GM23338 (cell line): ENCODE measurements around the gene TMEM63C. TPM values are rescaled to one million over a fixed set of nuclear protein-coding genes. Genes with fewer than 3 reads are reported as not detected.

Experiments used
- ATAC-seq: fragments of 200-7000 bp; cut with Tn5 transposase; 3 replicates; pipeline ENCODE4 v1.9.1; 2020
- DNase-seq: peaks from one replicate; pipeline ENCODE4 v3.0.0-alpha.2; 2015; ENCODE audit warnings: low spot score
- H2AFZ ChIP-seq: fragments of 200-600 bp; sonication (generic); 2 replicates; pipeline ENCODE4 v1.8.0; 2016; ENCODE audit warnings: antibody characterized with exemption, mild to moderate bottlenecking, moderate library complexity
- H3F3A ChIP-seq: fragments of 200-600 bp; sonication (generic); replicated peaks from 2 replicates; pipeline ENCODE4 v1.8.0; 2017; ENCODE audit warnings: antibody characterized with exemption, mixed run types, low read depth
- H3K27ac ChIP-seq: fragments of 200-600 bp; sonication (generic); 2 replicates; pipeline ENCODE4 v1.6.1; 2016; ENCODE audit warnings: low read depth
- H3K27me3 ChIP-seq: fragments of 200-600 bp; sonication (generic); 2 replicates; pipeline ENCODE4 v1.8.0; 2016; ENCODE audit warnings: mild to moderate bottlenecking, mixed run types, moderate library complexity; ENCODE audit not compliant: insufficient read depth
- H3K36me3 ChIP-seq: fragments of 200-600 bp; sonication (generic); 2 replicates; pipeline ENCODE4 v1.8.0; 2016; ENCODE audit warnings: mild to moderate bottlenecking; ENCODE audit not compliant: insufficient read depth
- H3K4me1 ChIP-seq: fragments of 200-600 bp; sonication (generic); 2 replicates; pipeline ENCODE4 v1.8.0; 2016; ENCODE audit warnings: mild to moderate bottlenecking, moderate library complexity; ENCODE audit not compliant: insufficient read depth
- H3K4me2 ChIP-seq: fragments of 200-600 bp; sonication (generic); 2 replicates; pipeline ENCODE4 v1.7.1; 2017; ENCODE audit warnings: mixed run types
- H3K4me3 ChIP-seq: fragments of 200-600 bp; sonication (generic); 2 replicates; pipeline ENCODE4 v1.6.1; 2016; ENCODE audit warnings: mixed run types
- H3K79me2 ChIP-seq: fragments of 200-600 bp; sonication (generic); replicated peaks from 2 replicates; pipeline ENCODE4 v1.8.0; 2017; ENCODE audit warnings: mild to moderate bottlenecking; ENCODE audit not compliant: insufficient read depth
- H3K9me2 ChIP-seq: fragments of 200-600 bp; sonication (generic); 2 replicates; pipeline ENCODE4 v1.8.0; 2017; ENCODE audit not compliant: insufficient read depth
- H4K20me1 ChIP-seq: fragments of 200-600 bp; sonication (generic); replicated peaks from 2 replicates; pipeline ENCODE4 v1.8.0; 2017; ENCODE audit warnings: mild to moderate bottlenecking; ENCODE audit not compliant: insufficient read depth
- H3K27ac Mint-ChIP-seq: 2 replicates; pipeline ENCODE4 v1.8.0; 2020; ENCODE audit warnings: inconsistent platforms, mild to moderate bottlenecking, moderate library complexity, mixed read lengths
- H3K27me3 Mint-ChIP-seq: 3 replicates; pipeline ENCODE4 v1.8.0; 2022; ENCODE audit warnings: low read depth, mild to moderate bottlenecking, moderate library complexity, mixed read lengths, inconsistent platforms; ENCODE audit not compliant: insufficient read depth, poor library complexity
- H3K36me3 Mint-ChIP-seq: 3 replicates; pipeline ENCODE4 v1.8.0; 2021; ENCODE audit warnings: low read depth, mild to moderate bottlenecking, inconsistent platforms, moderate library complexity, mixed read lengths
- H3K4me1 Mint-ChIP-seq: 3 replicates; pipeline ENCODE4 v1.8.0; 2020; ENCODE audit warnings: mild to moderate bottlenecking, inconsistent platforms, mixed read lengths
- H3K4me3 Mint-ChIP-seq: 3 replicates; pipeline ENCODE4 v1.8.0; 2021; ENCODE audit warnings: moderate library complexity, mild to moderate bottlenecking, inconsistent platforms, mixed read lengths
- H3K9me3 Mint-ChIP-seq: 3 replicates; pipeline ENCODE4 v1.8.0; 2020; ENCODE audit warnings: moderate library complexity, mild to moderate bottlenecking, inconsistent platforms, mixed read lengths
- CREB1 ChIP-seq: fragments of 250-450 bp; sonication (Bioruptor Pico); IDR thresholded peaks from 2 replicates; pipeline ENCODE4 v1.5.0; 2020; ENCODE audit warnings: low read depth, mild to moderate bottlenecking, moderate library complexity
- EZH2 ChIP-seq: fragments of 200-600 bp; sonication (generic); IDR thresholded peaks from one replicate; pipeline ENCODE4 v1.8.0; 2017; ENCODE audit warnings: antibody characterized with exemption, mild to moderate bottlenecking, low read depth; ENCODE audit not compliant: unreplicated experiment
- EZH2phosphoT487 ChIP-seq: fragments of 200-600 bp; sonication (generic); IDR thresholded peaks from one replicate; pipeline ENCODE4 v1.8.1; 2018; ENCODE audit warnings: antibody characterized with exemption; ENCODE audit not compliant: unreplicated experiment
- JUNB ChIP-seq: IDR thresholded peaks from one replicate; pipeline ENCODE4 v1.6.1; 2016; ENCODE audit warnings: antibody characterized with exemption; ENCODE audit not compliant: unreplicated experiment
- NANOG ChIP-seq: IDR thresholded peaks from 2 replicates; pipeline ENCODE4 v1.6.1; 2016; ENCODE audit warnings: antibody characterized with exemption, borderline replicate concordance
- POLR2AphosphoS5 ChIP-seq: IDR thresholded peaks from 2 replicates; pipeline ENCODE4 v1.6.1; 2016; ENCODE audit warnings: antibody characterized with exemption, low read depth
- STAT1 ChIP-seq: IDR thresholded peaks from one replicate; pipeline ENCODE4 v1.6.1; 2016; ENCODE audit warnings: antibody characterized with exemption; ENCODE audit not compliant: unreplicated experiment
- ZNF114 ChIP-seq: fragments of 250-450 bp; sonication (Bioruptor Pico); IDR thresholded peaks from 2 replicates; pipeline ENCODE4 v1.5.0; 2020; ENCODE audit warnings: mild to moderate bottlenecking, moderate library complexity
- ZNF331 ChIP-seq: fragments of 250-450 bp; sonication (Bioruptor Pico); IDR thresholded peaks from 2 replicates; pipeline ENCODE4 v1.5.0; 2020; ENCODE audit warnings: low read depth, mild to moderate bottlenecking, moderate library complexity
- polyA plus RNA-seq: library from polyadenylated mRNA; unstranded; fragments of >200 nt; fragmentation: Nextera tagmentation; extraction: Ambion mirVana; gene quantifications from 2 replicates; pipeline ENCODE4 v1.2.1, GENCODE V29; 2016
- total RNA-seq: library from RNA; depleted of rRNA; stranded (reverse); fragments of >200 nt; shearing (Covaris generic); gene quantifications from 2 replicates; pipeline ENCODE4 v1.2.3, GENCODE V29; 2014
- TF ChIP-seq, protein P1 (sequence below): IDR thresholded peaks from one replicate; pipeline ENCODE4 v1.6.1; 2018; ENCODE audit warnings: antibody characterized with exemption; ENCODE audit not compliant: unreplicated experiment
- TF ChIP-seq, protein P2 (sequence below), 2 experiments: fragments of 200-600 bp in 1 of 2; sonication (generic) in 1 of 2; conservative IDR thresholded peaks; 2 replicates each; pipeline versions ENCODE4 v1.5.1 to v1.6.1; 2016 to 2017; ENCODE audit warnings: antibody characterized with exemption in 2 of 2, low read depth in 2 of 2, mild to moderate bottlenecking in 2 of 2, moderate library complexity in 1 of 2
- TF ChIP-seq, protein P3 (sequence below): IDR thresholded peaks from 2 replicates; pipeline ENCODE4 v1.6.1; 2016; ENCODE audit warnings: antibody characterized with exemption
- TF ChIP-seq, protein P4 (sequence below): fragments of 250-450 bp; sonication (Bioruptor Pico); IDR thresholded peaks from 2 replicates; pipeline ENCODE4 v1.5.0; 2020; ENCODE audit warnings: mild to moderate bottlenecking, moderate library complexity

TMEM63C gene
- total and polyA plus RNA-seq, 2 experiments from 2014 or later: 2.1 to 6.3 TPM

DNA sequence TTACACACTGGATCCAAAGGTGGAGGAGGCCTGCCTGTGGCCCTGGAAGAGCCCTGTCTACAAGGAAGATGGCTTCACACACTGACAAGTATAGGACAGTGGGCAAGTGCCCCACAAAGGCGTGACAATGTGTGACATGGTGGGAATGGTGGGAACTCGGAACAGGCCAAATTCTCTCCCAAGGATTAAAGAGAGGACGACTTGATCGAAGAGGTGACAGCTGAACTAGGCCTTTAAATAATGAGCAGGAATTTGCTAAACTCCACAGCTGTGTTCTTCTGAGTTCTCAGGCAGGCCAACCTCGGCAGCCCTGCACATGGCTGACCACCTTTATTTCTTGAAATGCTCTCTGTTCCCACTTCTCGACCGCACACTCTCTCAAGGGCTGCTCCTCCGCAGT, 115.3 kb downstream of the TMEM63C start:
- Histone ChIP-seq H3K9me2 (no peaks in the 10 kb centered on the region), H3K36me3 (peaks cover 7% of the 10 kb centered on the region), H2AFZ (no peak overlapping the region), H4K20me1 (no peaks in the 10 kb centered on the region), H3K79me2 (no peaks in the 10 kb centered on the region), H3K4me1 (no peaks in the 10 kb centered on the region), H3K27ac (no peak overlapping the region), H3K27me3 (no peaks in the 10 kb centered on the region), H3K4me2 (no peak overlapping the region), H3F3A (no peaks in the 10 kb centered on the region; the same call in 1 of the 2 replicates), H3K4me3 (no peak overlapping the region)
- Mint-ChIP-seq H3K36me3 (peaks cover 22% of the 10 kb centered on the region), H3K9me3 (no peaks in the 10 kb centered on the region; the same call in 2 of the 3 replicates), H3K4me3 (no peak overlapping the region), H3K4me1 (peaks cover 11% of the 10 kb centered on the region), H3K27me3 (no peaks in the 10 kb centered on the region), H3K27ac (no peak overlapping the region)
- DNase-seq (no peak), ATAC-seq (no peak)
- TF ChIP-seq EZH2: no peak
- TF ChIP-seq, protein P1, sequence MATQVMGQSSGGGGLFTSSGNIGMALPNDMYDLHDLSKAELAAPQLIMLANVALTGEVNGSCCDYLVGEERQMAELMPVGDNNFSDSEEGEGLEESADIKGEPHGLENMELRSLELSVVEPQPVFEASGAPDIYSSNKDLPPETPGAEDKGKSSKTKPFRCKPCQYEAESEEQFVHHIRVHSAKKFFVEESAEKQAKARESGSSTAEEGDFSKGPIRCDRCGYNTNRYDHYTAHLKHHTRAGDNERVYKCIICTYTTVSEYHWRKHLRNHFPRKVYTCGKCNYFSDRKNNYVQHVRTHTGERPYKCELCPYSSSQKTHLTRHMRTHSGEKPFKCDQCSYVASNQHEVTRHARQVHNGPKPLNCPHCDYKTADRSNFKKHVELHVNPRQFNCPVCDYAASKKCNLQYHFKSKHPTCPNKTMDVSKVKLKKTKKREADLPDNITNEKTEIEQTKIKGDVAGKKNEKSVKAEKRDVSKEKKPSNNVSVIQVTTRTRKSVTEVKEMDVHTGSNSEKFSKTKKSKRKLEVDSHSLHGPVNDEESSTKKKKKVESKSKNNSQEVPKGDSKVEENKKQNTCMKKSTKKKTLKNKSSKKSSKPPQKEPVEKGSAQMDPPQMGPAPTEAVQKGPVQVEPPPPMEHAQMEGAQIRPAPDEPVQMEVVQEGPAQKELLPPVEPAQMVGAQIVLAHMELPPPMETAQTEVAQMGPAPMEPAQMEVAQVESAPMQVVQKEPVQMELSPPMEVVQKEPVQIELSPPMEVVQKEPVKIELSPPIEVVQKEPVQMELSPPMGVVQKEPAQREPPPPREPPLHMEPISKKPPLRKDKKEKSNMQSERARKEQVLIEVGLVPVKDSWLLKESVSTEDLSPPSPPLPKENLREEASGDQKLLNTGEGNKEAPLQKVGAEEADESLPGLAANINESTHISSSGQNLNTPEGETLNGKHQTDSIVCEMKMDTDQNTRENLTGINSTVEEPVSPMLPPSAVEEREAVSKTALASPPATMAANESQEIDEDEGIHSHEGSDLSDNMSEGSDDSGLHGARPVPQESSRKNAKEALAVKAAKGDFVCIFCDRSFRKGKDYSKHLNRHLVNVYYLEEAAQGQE: no peak
- TF ChIP-seq EZH2phosphoT487: no peak
- TF ChIP-seq CREB1 (CRISPR knock-in tag): no peak
- no peak for TF ChIP-seq JUNB
- TF ChIP-seq, protein P2, sequence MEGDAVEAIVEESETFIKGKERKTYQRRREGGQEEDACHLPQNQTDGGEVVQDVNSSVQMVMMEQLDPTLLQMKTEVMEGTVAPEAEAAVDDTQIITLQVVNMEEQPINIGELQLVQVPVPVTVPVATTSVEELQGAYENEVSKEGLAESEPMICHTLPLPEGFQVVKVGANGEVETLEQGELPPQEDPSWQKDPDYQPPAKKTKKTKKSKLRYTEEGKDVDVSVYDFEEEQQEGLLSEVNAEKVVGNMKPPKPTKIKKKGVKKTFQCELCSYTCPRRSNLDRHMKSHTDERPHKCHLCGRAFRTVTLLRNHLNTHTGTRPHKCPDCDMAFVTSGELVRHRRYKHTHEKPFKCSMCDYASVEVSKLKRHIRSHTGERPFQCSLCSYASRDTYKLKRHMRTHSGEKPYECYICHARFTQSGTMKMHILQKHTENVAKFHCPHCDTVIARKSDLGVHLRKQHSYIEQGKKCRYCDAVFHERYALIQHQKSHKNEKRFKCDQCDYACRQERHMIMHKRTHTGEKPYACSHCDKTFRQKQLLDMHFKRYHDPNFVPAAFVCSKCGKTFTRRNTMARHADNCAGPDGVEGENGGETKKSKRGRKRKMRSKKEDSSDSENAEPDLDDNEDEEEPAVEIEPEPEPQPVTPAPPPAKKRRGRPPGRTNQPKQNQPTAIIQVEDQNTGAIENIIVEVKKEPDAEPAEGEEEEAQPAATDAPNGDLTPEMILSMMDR (conservative IDR thresholded peaks at IDR 0.05; ENCODE audit: low read depth in 2 of 2): no peak
- no peak for TF ChIP-seq ZNF114 (CRISPR knock-in tag)
- TF ChIP-seq POLR2AphosphoS5: no peak
- TF ChIP-seq ZNF331 (CRISPR knock-in tag): no peak
- TF ChIP-seq NANOG: no peak
- TF ChIP-seq, protein P3, sequence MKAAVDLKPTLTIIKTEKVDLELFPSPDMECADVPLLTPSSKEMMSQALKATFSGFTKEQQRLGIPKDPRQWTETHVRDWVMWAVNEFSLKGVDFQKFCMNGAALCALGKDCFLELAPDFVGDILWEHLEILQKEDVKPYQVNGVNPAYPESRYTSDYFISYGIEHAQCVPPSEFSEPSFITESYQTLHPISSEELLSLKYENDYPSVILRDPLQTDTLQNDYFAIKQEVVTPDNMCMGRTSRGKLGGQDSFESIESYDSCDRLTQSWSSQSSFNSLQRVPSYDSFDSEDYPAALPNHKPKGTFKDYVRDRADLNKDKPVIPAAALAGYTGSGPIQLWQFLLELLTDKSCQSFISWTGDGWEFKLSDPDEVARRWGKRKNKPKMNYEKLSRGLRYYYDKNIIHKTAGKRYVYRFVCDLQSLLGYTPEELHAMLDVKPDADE: no peak
- TF ChIP-seq, protein P4, sequence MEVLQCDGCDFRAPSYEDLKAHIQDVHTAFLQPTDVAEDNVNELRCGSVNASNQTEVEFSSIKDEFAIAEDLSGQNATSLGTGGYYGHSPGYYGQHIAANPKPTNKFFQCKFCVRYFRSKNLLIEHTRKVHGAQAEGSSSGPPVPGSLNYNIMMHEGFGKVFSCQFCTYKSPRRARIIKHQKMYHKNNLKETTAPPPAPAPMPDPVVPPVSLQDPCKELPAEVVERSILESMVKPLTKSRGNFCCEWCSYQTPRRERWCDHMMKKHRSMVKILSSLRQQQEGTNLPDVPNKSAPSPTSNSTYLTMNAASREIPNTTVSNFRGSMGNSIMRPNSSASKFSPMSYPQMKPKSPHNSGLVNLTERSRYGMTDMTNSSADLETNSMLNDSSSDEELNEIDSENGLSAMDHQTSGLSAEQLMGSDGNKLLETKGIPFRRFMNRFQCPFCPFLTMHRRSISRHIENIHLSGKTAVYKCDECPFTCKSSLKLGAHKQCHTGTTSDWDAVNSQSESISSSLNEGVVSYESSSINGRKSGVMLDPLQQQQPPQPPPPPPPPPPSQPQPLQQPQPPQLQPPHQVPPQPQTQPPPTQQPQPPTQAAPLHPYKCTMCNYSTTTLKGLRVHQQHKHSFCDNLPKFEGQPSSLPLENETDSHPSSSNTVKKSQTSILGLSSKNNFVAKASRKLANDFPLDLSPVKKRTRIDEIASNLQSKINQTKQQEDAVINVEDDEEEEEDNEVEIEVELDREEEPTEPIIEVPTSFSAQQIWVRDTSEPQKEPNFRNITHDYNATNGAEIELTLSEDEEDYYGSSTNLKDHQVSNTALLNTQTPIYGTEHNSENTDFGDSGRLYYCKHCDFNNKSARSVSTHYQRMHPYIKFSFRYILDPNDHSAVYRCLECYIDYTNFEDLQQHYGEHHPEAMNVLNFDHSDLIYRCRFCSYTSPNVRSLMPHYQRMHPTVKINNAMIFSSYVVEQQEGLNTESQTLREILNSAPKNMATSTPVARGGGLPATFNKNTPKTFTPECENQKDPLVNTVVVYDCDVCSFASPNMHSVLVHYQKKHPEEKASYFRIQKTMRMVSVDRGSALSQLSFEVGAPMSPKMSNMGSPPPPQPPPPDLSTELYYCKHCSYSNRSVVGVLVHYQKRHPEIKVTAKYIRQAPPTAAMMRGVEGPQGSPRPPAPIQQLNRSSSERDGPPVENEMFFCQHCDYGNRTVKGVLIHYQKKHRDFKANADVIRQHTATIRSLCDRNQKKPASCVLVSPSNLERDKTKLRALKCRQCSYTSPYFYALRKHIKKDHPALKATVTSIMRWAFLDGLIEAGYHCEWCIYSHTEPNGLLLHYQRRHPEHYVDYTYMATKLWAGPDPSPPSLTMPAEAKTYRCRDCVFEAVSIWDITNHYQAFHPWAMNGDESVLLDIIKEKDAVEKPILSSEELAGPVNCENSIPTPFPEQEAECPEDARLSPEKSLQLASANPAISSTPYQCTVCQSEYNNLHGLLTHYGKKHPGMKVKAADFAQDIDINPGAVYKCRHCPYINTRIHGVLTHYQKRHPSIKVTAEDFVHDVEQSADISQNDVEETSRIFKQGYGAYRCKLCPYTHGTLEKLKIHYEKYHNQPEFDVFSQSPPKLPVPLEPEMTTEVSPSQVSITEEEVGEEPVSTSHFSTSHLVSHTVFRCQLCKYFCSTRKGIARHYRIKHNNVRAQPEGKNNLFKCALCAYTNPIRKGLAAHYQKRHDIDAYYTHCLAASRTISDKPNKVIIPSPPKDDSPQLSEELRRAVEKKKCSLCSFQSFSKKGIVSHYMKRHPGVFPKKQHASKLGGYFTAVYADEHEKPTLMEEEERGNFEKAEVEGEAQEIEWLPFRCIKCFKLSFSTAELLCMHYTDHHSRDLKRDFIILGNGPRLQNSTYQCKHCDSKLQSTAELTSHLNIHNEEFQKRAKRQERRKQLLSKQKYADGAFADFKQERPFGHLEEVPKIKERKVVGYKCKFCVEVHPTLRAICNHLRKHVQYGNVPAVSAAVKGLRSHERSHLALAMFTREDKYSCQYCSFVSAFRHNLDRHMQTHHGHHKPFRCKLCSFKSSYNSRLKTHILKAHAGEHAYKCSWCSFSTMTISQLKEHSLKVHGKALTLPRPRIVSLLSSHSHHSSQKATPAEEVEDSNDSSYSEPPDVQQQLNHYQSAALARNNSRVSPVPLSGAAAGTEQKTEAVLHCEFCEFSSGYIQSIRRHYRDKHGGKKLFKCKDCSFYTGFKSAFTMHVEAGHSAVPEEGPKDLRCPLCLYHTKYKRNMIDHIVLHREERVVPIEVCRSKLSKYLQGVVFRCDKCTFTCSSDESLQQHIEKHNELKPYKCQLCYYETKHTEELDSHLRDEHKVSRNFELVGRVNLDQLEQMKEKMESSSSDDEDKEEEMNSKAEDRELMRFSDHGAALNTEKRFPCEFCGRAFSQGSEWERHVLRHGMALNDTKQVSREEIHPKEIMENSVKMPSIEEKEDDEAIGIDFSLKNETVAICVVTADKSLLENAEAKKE: no peak
- TF ChIP-seq STAT1: no peak
